Measurements from ENCODE around the gene KCNK4. TPM values are rescaled to one million over a fixed set of nuclear protein-coding genes. Genes with fewer than 3 reads are reported as not detected.

KCNK4 gene
- total RNA-seq, 1 experiment from 2014 or later = 0.26 TPM

DNA sequence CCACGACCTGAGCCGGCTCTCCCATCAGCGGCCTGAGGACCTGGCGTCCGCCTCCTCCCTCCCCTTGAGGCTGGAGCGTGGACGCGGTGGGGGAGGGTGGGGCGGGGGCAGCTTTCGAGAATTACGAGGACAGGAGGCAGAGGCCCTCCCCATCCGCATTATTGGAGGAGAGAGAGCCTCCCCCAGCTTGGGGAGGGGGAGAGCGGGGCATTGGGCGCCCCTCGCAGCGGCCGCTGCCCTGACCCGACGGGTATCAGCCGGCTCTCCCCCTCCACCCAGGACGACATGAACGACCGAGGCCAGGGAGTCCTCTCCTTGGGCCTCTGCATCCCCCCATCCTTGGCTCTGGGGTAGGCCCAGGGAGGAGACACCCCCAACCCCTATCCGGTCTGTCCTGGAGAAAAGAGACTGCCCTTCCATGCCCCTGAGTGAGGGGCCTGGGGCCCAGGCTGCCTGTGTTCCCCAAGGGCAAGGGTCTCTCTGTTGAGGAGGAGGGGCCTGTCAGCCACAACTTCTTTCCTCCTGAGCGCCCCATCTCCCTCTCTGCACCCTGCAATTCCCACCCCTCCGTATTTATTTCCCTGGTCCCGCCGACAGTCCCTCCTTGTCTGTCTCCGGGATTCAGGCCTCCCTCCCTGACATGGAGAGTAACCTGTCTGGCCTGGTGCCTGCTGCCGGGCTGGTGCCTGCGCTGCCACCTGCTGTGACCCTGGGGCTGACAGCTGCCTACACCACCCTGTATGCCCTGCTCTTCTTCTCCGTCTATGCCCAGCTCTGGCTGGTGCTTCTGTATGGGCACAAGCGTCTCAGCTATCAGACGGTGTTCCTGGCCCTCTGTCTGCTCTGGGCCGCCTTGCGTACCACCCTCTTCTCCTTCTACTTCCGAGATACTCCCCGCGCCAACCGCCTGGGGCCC, 5.0 kb upstream of the KCNK4 start:
- BruUV-seq (replicated peaks) = no TSS peak
- DNase-seq (ENCODE audit: low spot score) = no peak
- Histone ChIP-seq H3K9me3 (ENCODE audit: low read depth, low read length, poor library complexity, severe bottlenecking) (no peaks in the 10 kb centered on the region), H3K27me3 (replicated peaks; ENCODE audit: insufficient read depth, low read depth, low read length, poor library complexity) (peaks cover 11% of the 10 kb centered on the region), H3K36me3 (ENCODE audit: insufficient read depth, low read length, poor library complexity, severe bottlenecking) (peaks cover 6% of the 10 kb centered on the region), H3K27ac (ENCODE audit: low read depth, low read length, poor library complexity, severe bottlenecking) (peak overlapping the region; percentile 73), H3K4me1 (ENCODE audit: insufficient read depth, low read length, poor library complexity, severe bottlenecking) (peaks cover 13% of the 10 kb centered on the region), H3K4me3 (ENCODE audit: low read depth, low read length, poor library complexity, severe bottlenecking) (peak overlapping the region; percentile 87)
- TF ChIP-seq, protein P1, sequence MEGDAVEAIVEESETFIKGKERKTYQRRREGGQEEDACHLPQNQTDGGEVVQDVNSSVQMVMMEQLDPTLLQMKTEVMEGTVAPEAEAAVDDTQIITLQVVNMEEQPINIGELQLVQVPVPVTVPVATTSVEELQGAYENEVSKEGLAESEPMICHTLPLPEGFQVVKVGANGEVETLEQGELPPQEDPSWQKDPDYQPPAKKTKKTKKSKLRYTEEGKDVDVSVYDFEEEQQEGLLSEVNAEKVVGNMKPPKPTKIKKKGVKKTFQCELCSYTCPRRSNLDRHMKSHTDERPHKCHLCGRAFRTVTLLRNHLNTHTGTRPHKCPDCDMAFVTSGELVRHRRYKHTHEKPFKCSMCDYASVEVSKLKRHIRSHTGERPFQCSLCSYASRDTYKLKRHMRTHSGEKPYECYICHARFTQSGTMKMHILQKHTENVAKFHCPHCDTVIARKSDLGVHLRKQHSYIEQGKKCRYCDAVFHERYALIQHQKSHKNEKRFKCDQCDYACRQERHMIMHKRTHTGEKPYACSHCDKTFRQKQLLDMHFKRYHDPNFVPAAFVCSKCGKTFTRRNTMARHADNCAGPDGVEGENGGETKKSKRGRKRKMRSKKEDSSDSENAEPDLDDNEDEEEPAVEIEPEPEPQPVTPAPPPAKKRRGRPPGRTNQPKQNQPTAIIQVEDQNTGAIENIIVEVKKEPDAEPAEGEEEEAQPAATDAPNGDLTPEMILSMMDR (conservative IDR thresholded peaks at IDR 0.05; ENCODE audit: low read depth, low read length) = no peak
- TF ChIP-seq EZH2 (IDR thresholded peaks at IDR 0.05; ENCODE audit: borderline replicate concordance, low read depth, low read length, poor library complexity, severe bottlenecking) = no peak
- POLR2A ChIA-PET (ENCODE audit: low non-redundant PET) = no interaction called here
- CTCF ChIA-PET = interaction anchor here (0.7 kb wide), 2 partner anchors 22 to 64 kb away, joined by 5 to 8 read pairs; no protein-coding TSS in a partner anchor
- intact Hi-C loops (cut with micrococcal nuclease; ENCODE audit: unreplicated experiment) = loop anchor here (2.0 kb wide), 1 partner anchor 15 kb away; no protein-coding TSS in a partner anchor

DNA sequence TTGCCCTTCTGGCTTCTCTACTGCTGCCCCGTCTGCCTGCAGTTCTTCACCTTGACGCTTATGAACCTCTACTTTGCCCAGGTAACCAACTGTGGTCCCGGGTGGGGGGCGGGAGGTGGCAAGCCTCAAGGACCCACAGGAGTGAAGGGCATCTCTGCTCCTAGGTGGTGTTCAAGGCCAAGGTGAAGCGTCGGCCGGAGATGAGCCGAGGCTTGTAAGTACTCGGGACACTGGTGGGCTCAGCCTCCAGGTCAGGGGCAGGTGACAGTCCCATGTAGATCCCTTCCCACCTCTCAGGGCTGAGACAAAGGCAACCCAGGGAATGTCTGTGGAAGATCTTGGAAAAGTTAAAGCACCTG, 4.3 kb upstream of the KCNK4 start:
- TF ChIP-seq EZH2 (IDR thresholded peaks at IDR 0.05; ENCODE audit: borderline replicate concordance, low read depth, low read length, poor library complexity, severe bottlenecking) = no peak
- TF ChIP-seq, protein P1 (conservative IDR thresholded peaks at IDR 0.05; ENCODE audit: low read depth, low read length) = no peak
- no peak overlapping the region for H3K27ac ChIP-seq (ENCODE audit: low read depth, low read length, poor library complexity, severe bottlenecking)
- intact Hi-C loops (cut with micrococcal nuclease; ENCODE audit: unreplicated experiment) = no loop called here
- BruUV-seq (replicated peaks) = no TSS peak
- POLR2A ChIA-PET (ENCODE audit: low non-redundant PET) = no interaction called here
- H3K36me3 ChIP-seq (ENCODE audit: insufficient read depth, low read length, poor library complexity, severe bottlenecking) = peaks cover 6% of the 10 kb centered on the region
- H3K4me1 ChIP-seq (ENCODE audit: insufficient read depth, low read length, poor library complexity, severe bottlenecking) = peaks cover 16% of the 10 kb centered on the region
- H3K4me3 ChIP-seq (ENCODE audit: low read depth, low read length, poor library complexity, severe bottlenecking) = peak overlapping the region; percentile 87
- DNase-seq (ENCODE audit: low spot score) = no peak
- peaks cover 18% of the 10 kb centered on the region for H3K27me3 ChIP-seq (replicated peaks; ENCODE audit: insufficient read depth, low read depth, low read length, poor library complexity)
- H3K9me3 ChIP-seq (ENCODE audit: low read depth, low read length, poor library complexity, severe bottlenecking) = no peaks in the 10 kb centered on the region
- CTCF ChIA-PET = interaction anchor here (0.9 kb wide), 1 partner anchor 14 kb away, joined by 4 read pairs; no protein-coding TSS in a partner anchor

DNA sequence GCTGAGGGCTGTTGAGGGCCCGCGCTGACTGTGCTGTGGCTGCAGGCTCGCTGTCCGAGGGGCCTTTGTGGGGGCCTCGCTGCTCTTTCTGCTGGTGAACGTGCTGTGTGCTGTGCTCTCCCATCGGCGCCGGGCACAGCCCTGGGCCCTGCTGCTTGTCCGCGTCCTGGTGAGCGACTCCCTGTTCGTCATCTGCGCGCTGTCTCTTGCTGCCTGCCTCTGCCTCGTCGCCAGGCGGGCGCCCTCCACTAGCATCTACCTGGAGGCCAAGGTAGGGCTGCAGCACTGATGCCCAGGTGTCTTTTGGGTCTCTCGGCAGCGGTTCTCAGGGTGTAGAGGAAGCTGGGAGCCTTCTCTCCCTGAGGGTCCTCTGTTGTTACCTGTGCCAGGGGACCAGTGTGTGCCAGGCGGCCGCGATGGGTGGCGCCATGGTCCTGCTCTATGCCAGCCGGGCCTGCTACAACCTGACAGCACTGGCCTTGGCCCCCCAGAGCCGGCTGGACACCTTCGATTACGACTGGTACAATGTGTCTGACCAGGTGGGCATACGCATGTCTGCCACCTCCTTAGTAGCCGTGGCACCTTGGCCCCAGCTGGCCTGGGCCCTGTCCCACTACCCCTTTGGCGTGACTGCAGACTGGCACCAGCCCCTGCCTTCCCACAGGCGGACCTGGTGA, 3.3 kb upstream of the KCNK4 start:
- no peak overlapping the region for H3K4me3 ChIP-seq (ENCODE audit: low read depth, low read length, poor library complexity, severe bottlenecking)
- POLR2A ChIA-PET (ENCODE audit: low non-redundant PET) = interaction anchor here (0.7 kb wide), 1 partner anchor 77 kb away, joined by 4 read pairs; no protein-coding TSS in a partner anchor
- H3K27me3 ChIP-seq (replicated peaks; ENCODE audit: insufficient read depth, low read depth, low read length, poor library complexity) = peaks cover 28% of the 10 kb centered on the region
- BruUV-seq (replicated peaks) = no TSS peak
- H3K36me3 ChIP-seq (ENCODE audit: insufficient read depth, low read length, poor library complexity, severe bottlenecking) = no peaks in the 10 kb centered on the region
- intact Hi-C loops (cut with micrococcal nuclease; ENCODE audit: unreplicated experiment) = no loop called here
- H3K4me1 ChIP-seq (ENCODE audit: insufficient read depth, low read length, poor library complexity, severe bottlenecking) = peaks cover 21% of the 10 kb centered on the region
- no peak for TF ChIP-seq EZH2 (IDR thresholded peaks at IDR 0.05; ENCODE audit: borderline replicate concordance, low read depth, low read length, poor library complexity, severe bottlenecking)
- TF ChIP-seq, protein P1 (conservative IDR thresholded peaks at IDR 0.05; ENCODE audit: low read depth, low read length) = no peak
- H3K27ac ChIP-seq (ENCODE audit: low read depth, low read length, poor library complexity, severe bottlenecking) = no peak overlapping the region
- H3K9me3 ChIP-seq (ENCODE audit: low read depth, low read length, poor library complexity, severe bottlenecking) = no peaks in the 10 kb centered on the region
- no peak for DNase-seq (ENCODE audit: low spot score)
- CTCF ChIA-PET = interaction anchor here (0.9 kb wide), 1 partner anchor 13 kb away, joined by 4 read pairs; no protein-coding TSS in a partner anchor

Measured in A673 (cell line).